ENCODE results near the gene CCDC40.

- TF ChIP-seq CTCF (conservative IDR thresholded peaks at IDR 0.05 in 1 of 2, IDR thresholded peaks at IDR 0.05 in 1 of 2; ENCODE audit: low read depth in 1 of 2, low read length in 2 of 2) = no peak
- no peak for TF ChIP-seq EZH2 (IDR thresholded peaks at IDR 0.05; ENCODE audit: low read length, missing control alignments)
Observed at GRCh38 chr17:80034791-80035686, 1.4 kb upstream of the CCDC40 start.

Data from fibroblast of lung (primary cell).